MCF 10A (cell line): ENCODE measurements around the gene DUSP7. TPM values are rescaled to one million over a fixed set of nuclear protein-coding genes. Genes with fewer than 3 reads are reported as not detected.

Experiments used
- BruUV-seq: library from RNA; stranded (reverse); fragments of 400-500 nt; replicated peaks from 2 replicates; lab custom pipeline; 2021; lab: Mats Ljungman, UMichigan
- CTCF ChIA-PET: fragments of 300-600 bp; sonication (Branson Sonifier 250); formaldehyde crosslinking; extraction: SDS; loops from one replicate; lab custom pipeline; 2021; ENCODE audit warnings: antibody characterized with exemption, inconsistent platforms; lab: Yijun Ruan, JAX
- POLR2A ChIA-PET: fragments of 300-600, 350-650 bp; sonication (Branson Sonifier 250); formaldehyde crosslinking; extraction: SDS; loops from one replicate; lab custom pipeline; 2020; ENCODE audit warnings: antibody characterized with exemption, inconsistent platforms; lab: Yijun Ruan, JAX
- DNase-seq: peaks from one replicate; pipeline ENCODE4 v3.0.0-alpha.2; 2018; ENCODE audit not compliant: unreplicated experiment
- H3K27ac Mint-ChIP-seq: one replicate; pipeline ENCODE4 v1.8.0; 2022; ENCODE audit warnings: mild to moderate bottlenecking, low read depth, mixed read lengths; ENCODE audit not compliant: unreplicated experiment
- H3K27me3 Mint-ChIP-seq: one replicate; pipeline ENCODE4 v1.8.0; 2022; ENCODE audit warnings: mixed read lengths; ENCODE audit not compliant: insufficient read depth, unreplicated experiment
- H3K36me3 Mint-ChIP-seq: one replicate; pipeline ENCODE4 v1.8.0; 2022; ENCODE audit warnings: mild to moderate bottlenecking, moderate library complexity, mixed read lengths; ENCODE audit not compliant: insufficient read depth, unreplicated experiment
- H3K4me1 Mint-ChIP-seq: one replicate; pipeline ENCODE4 v1.8.0; 2022; ENCODE audit warnings: mixed read lengths; ENCODE audit not compliant: insufficient read depth, unreplicated experiment
- H3K4me3 Mint-ChIP-seq: one replicate; pipeline ENCODE4 v1.8.0; 2022; ENCODE audit warnings: mild to moderate bottlenecking, moderate library complexity, mixed read lengths; ENCODE audit not compliant: unreplicated experiment
- H3K9me3 Mint-ChIP-seq: one replicate; pipeline ENCODE4 v1.8.0; 2022; ENCODE audit warnings: mixed read lengths; ENCODE audit not compliant: unreplicated experiment
- CTCF ChIP-seq: fragments of 200-600 bp; IDR thresholded peaks from one replicate; pipeline ENCODE4 v1.8.0; 2022; ENCODE audit warnings: antibody characterized with exemption, mild to moderate bottlenecking; ENCODE audit not compliant: unreplicated experiment
- intact Hi-C: fragments of 100-400 bp; cut with micrococcal nuclease; formaldehyde crosslinking; loops from 2 replicates; pipeline ENCODE4 v1.14.1; 2022
- total RNA-seq: library from RNA; stranded (reverse); gene quantifications from 2 replicates; pipeline ENCODE4 v1.2.3, GENCODE V29; 2022

DUSP7 gene
- total RNA-seq, 1 experiment from 2014 or later, result 69.1 TPM

GRCh38 chr3:52006017-52006819, 50.2 kb downstream of the DUSP7 start:
- ChIA-PET POLR2A (no interaction called here), CTCF (interaction anchor here (0.6 to 8.6 kb wide), 5 partner anchors 45 to 446 kb away, joined by 3 to 230 read pairs (median 71); partner anchors contain the start of gene DUSP7)
- Mint-ChIP-seq H3K9me3 (peaks cover 7% of the 10 kb centered on the region), H3K36me3 (no peaks in the 10 kb centered on the region), H3K27ac (no peak overlapping the region), H3K4me3 (no peak overlapping the region), H3K4me1 (no peaks in the 10 kb centered on the region), H3K27me3 (no peaks in the 10 kb centered on the region)
- intact Hi-C loops, result loop anchor here (10.0 kb wide), 1 partner anchor 209 kb away; no protein-coding TSS in a partner anchor
- TF ChIP-seq CTCF, result no peak
- no peak for DNase-seq
- BruUV-seq, result no TSS peak

GRCh38 chr3:52005571-52005986, 50.8 kb downstream of the DUSP7 start:
- no peak for TF ChIP-seq CTCF
- ChIA-PET POLR2A (interaction anchor here (0.7 kb wide), 1 partner anchor 23 kb away, joined by 3 read pairs; no protein-coding TSS in a partner anchor), CTCF (interaction anchor here (6.4 to 8.6 kb wide), 3 partner anchors 50 to 136 kb away, joined by 71 to 230 read pairs (median 116); partner anchors contain the start of gene DUSP7)
- no peaks in the 10 kb centered on the region for H3K4me1 Mint-ChIP-seq
- H3K27me3 Mint-ChIP-seq, result no peaks in the 10 kb centered on the region
- H3K27ac Mint-ChIP-seq, result no peak overlapping the region
- H3K36me3 Mint-ChIP-seq, result no peaks in the 10 kb centered on the region
- DNase-seq, result no peak
- BruUV-seq, result no TSS peak
- H3K9me3 Mint-ChIP-seq, result peaks cover 7% of the 10 kb centered on the region
- intact Hi-C loops, result loop anchor here (10.0 kb wide), 1 partner anchor 209 kb away; no protein-coding TSS in a partner anchor
- H3K4me3 Mint-ChIP-seq, result no peak overlapping the region

GRCh38 chr3:52004906-52005395, 51.4 kb downstream of the DUSP7 start:
- intact Hi-C loops, result loop anchor here (5.0 to 10.0 kb wide), 2 partner anchors 210 to 332 kb away; no protein-coding TSS in a partner anchor
- POLR2A ChIA-PET, result interaction anchor here (0.7 to 4.9 kb wide), 3 partner anchors 22 to 48 kb away, joined by 3 to 34 read pairs (median 4); no protein-coding TSS in a partner anchor
- no peaks in the 10 kb centered on the region for H3K27me3 Mint-ChIP-seq
- no peak for TF ChIP-seq CTCF
- CTCF ChIA-PET, result interaction anchor here (0.5 to 8.6 kb wide), 6 partner anchors 42 to 638 kb away, joined by 3 to 230 read pairs (median 40); partner anchors contain the start of gene DUSP7
- no peaks in the 10 kb centered on the region for H3K36me3 Mint-ChIP-seq
- H3K4me1 Mint-ChIP-seq, result no peaks in the 10 kb centered on the region
- H3K9me3 Mint-ChIP-seq, result peaks cover under 1% of the 10 kb centered on the region
- H3K27ac Mint-ChIP-seq, result no peak overlapping the region
- H3K4me3 Mint-ChIP-seq, result no peak overlapping the region
- no peak for DNase-seq
- no TSS peak for BruUV-seq
